Caco-2 (cell line): ENCODE results near the gene UTF1. TPM values are rescaled to one million over a fixed set of nuclear protein-coding genes. Genes with fewer than 3 reads are reported as not detected.

Experiments
- BruUV-seq: library from RNA; stranded (reverse); fragments of 400-500 nt; replicated peaks from 2 replicates; lab custom pipeline; 2021; lab: Mats Ljungman, UMichigan
- CTCF ChIA-PET: fragments of 300-600 bp; sonication (Branson Sonifier 250); formaldehyde crosslinking; loops from one replicate; lab custom pipeline; 2022; ENCODE audit warnings: antibody characterized with exemption; lab: Charles Lee
- POLR2A ChIA-PET: fragments of 300-600 bp; sonication (Branson Sonifier 250); formaldehyde crosslinking; loops from one replicate; lab custom pipeline; 2022; ENCODE audit warnings: antibody characterized with exemption; lab: Charles Lee
- DNase-seq, 2 experiments: peaks; one replicate each; pipeline versions ENCODE4 v3.0.0 to v3.0.0-alpha.2; 2020 to 2022
- H3K27me3 ChIP-seq: replicated peaks from 2 replicates; pipeline ENCODE4 v1.6.0; 2011; ENCODE audit warnings: low read length; ENCODE audit not compliant: control insufficient read depth, insufficient read depth
- H3K36me3 ChIP-seq: 2 replicates; pipeline ENCODE4 v1.5.1; 2011; ENCODE audit warnings: low read length; ENCODE audit not compliant: control insufficient read depth, insufficient read depth
- H3K4me1 ChIP-seq: fragments of 250-450 bp; sonication (Bioruptor Pico); 2 replicates; pipeline ENCODE4 v1.5.1; 2020; ENCODE audit warnings: mild to moderate bottlenecking
- H3K4me3 ChIP-seq: 2 replicates; pipeline ENCODE4 v1.5.1; 2011; ENCODE audit warnings: low read depth, mild to moderate bottlenecking, control low read depth, low read length
- H3K9me3 ChIP-seq: fragments of 250-450 bp; sonication (Bioruptor Pico); 2 replicates; pipeline ENCODE4 v1.5.1; 2020; ENCODE audit warnings: mild to moderate bottlenecking, moderate library complexity
- H3K27ac Mint-ChIP-seq: one replicate; pipeline ENCODE4 v1.8.0; 2022; ENCODE audit warnings: mixed read lengths; ENCODE audit not compliant: unreplicated experiment
- H3K27me3 Mint-ChIP-seq: one replicate; pipeline ENCODE4 v1.8.0; 2022; ENCODE audit warnings: mixed read lengths; ENCODE audit not compliant: insufficient read depth, unreplicated experiment
- H3K36me3 Mint-ChIP-seq: one replicate; pipeline ENCODE4 v1.8.0; 2022; ENCODE audit warnings: mild to moderate bottlenecking, mixed read lengths; ENCODE audit not compliant: insufficient read depth, unreplicated experiment
- H3K4me1 Mint-ChIP-seq: one replicate; pipeline ENCODE4 v1.8.0; 2022; ENCODE audit warnings: low read depth, mixed read lengths; ENCODE audit not compliant: unreplicated experiment
- H3K4me3 Mint-ChIP-seq: one replicate; pipeline ENCODE4 v1.8.0; 2022; ENCODE audit warnings: mild to moderate bottlenecking, moderate library complexity, mixed read lengths; ENCODE audit not compliant: unreplicated experiment
- H3K9me3 Mint-ChIP-seq: one replicate; pipeline ENCODE4 v1.8.0; 2022; ENCODE audit warnings: mixed read lengths; ENCODE audit not compliant: unreplicated experiment
- intact Hi-C: fragments of 100-400 bp; cut with micrococcal nuclease; formaldehyde crosslinking; loops from one replicate; pipeline ENCODE4 v1.10.0; 2022; ENCODE audit not compliant: unreplicated experiment
- total RNA-seq: library from RNA; stranded (reverse); gene quantifications from 2 replicates; pipeline ENCODE4 v1.2.3, GENCODE V29; 2022
- TF ChIP-seq, protein P1 (sequence below), 2 experiments: fragments of 200-600 bp in 1 of 2; IDR thresholded peaks; 1 replicate in 1 of 2; 2 replicates in 1 of 2; pipeline versions ENCODE4 v1.5.1 to v1.8.0; 2011 to 2022; ENCODE audit warnings: antibody characterized with exemption in 1 of 2, control low read depth in 1 of 2, inconsistent platforms in 1 of 2, low read depth in 1 of 2, low read length in 1 of 2, mild to moderate bottlenecking in 1 of 2, moderate library complexity in 1 of 2; ENCODE audit not compliant: insufficient read depth in 1 of 2, severe bottlenecking in 1 of 2, unreplicated experiment in 1 of 2

UTF1 gene
- total RNA-seq, 1 experiment from 2014 or later = not detected

DNA sequence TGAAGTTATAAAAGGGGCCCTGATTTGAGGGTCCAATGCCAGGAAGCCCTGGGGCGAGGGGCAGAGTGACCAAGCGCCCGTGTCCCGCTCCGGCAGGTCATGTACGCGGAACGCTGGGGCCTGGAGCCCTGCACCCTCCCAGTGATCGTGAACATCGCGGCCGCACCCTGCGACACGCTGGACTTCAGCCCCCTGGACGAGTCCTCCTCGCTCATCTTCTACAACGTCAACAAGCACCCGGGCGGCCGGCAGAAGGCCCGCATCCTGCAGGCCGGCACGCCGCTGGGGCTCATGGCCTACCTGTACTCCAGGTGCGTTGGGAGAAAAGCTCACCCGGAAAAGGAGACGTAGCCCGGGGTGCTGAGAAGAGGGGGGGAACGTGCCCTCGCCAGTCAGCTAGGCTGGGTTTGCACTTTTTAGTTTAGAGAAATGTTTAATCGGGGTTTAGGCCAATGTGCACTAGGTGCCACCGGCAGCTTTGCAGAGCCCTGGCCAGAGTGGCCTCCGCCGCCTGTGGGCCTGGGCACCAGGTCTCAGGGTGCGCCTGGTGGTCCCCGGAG, 22.9 kb upstream of the UTF1 start:
- TF ChIP-seq, protein P1, sequence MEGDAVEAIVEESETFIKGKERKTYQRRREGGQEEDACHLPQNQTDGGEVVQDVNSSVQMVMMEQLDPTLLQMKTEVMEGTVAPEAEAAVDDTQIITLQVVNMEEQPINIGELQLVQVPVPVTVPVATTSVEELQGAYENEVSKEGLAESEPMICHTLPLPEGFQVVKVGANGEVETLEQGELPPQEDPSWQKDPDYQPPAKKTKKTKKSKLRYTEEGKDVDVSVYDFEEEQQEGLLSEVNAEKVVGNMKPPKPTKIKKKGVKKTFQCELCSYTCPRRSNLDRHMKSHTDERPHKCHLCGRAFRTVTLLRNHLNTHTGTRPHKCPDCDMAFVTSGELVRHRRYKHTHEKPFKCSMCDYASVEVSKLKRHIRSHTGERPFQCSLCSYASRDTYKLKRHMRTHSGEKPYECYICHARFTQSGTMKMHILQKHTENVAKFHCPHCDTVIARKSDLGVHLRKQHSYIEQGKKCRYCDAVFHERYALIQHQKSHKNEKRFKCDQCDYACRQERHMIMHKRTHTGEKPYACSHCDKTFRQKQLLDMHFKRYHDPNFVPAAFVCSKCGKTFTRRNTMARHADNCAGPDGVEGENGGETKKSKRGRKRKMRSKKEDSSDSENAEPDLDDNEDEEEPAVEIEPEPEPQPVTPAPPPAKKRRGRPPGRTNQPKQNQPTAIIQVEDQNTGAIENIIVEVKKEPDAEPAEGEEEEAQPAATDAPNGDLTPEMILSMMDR (IDR thresholded peaks at IDR 0.05; ENCODE audit: insufficient read depth in 1 of 2, low read depth in 1 of 2, low read length in 1 of 2, severe bottlenecking in 1 of 2, unreplicated experiment in 1 of 2) = no peak
- no peak overlapping the region for H3K4me3 ChIP-seq
- Mint-ChIP-seq H3K9me3 (no peaks in the 10 kb centered on the region), H3K4me3 (no peak overlapping the region), H3K27ac (no peak overlapping the region), H3K27me3 (peaks cover 3% of the 10 kb centered on the region), H3K4me1 (no peaks in the 10 kb centered on the region), H3K36me3 (no peaks in the 10 kb centered on the region)
- POLR2A ChIA-PET = no interaction called here
- no TSS peak for BruUV-seq
- CTCF ChIA-PET = no interaction called here
- DNase-seq = no peak
- H3K36me3 ChIP-seq = no peaks in the 10 kb centered on the region
- H3K27me3 ChIP-seq = peaks cover 3% of the 10 kb centered on the region; the same call in 1 of the 2 replicates
- no peaks in the 10 kb centered on the region for H3K4me1 ChIP-seq
- intact Hi-C loops = no loop called here
- H3K9me3 ChIP-seq = peaks cover 5% of the 10 kb centered on the region; the same call in 1 of the 2 replicates

DNA sequence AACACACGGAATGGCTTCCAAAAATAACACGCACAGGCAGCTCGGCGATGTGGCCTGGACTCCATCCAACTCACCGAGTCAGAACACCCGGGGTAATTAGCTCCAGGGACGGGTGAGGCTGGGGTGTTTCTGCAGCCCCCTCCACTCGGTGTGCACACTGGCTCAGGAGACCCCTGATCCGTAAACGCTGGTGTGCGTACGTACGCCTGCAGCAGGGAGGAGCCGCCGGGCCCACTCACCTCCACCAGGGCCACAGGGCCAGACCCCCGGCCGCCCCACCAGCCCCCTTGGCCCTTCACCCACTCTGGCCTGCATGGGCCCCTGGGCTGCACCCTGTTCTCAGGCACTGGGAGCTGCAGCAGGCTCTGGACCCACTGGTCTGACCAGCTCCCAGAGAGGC, 22.4 kb upstream of the UTF1 start:
- no peak for DNase-seq
- Histone ChIP-seq H3K9me3 (peaks cover 5% of the 10 kb centered on the region; the same call in 1 of the 2 replicates), H3K27me3 (peaks cover 3% of the 10 kb centered on the region; the same call in 1 of the 2 replicates), H3K4me3 (no peak overlapping the region), H3K4me1 (no peaks in the 10 kb centered on the region), H3K36me3 (no peaks in the 10 kb centered on the region)
- intact Hi-C loops = no loop called here
- no peaks in the 10 kb centered on the region for H3K9me3 Mint-ChIP-seq
- H3K36me3 Mint-ChIP-seq = no peaks in the 10 kb centered on the region
- no peak overlapping the region for H3K27ac Mint-ChIP-seq
- ChIA-PET CTCF (no interaction called here), POLR2A (no interaction called here)
- TF ChIP-seq, protein P1 (IDR thresholded peaks at IDR 0.05; ENCODE audit: insufficient read depth in 1 of 2, low read depth in 1 of 2, low read length in 1 of 2, severe bottlenecking in 1 of 2, unreplicated experiment in 1 of 2) = no peak
- BruUV-seq = no TSS peak
- no peak overlapping the region for H3K4me3 Mint-ChIP-seq
- no peaks in the 10 kb centered on the region for H3K4me1 Mint-ChIP-seq
- H3K27me3 Mint-ChIP-seq = peaks cover 4% of the 10 kb centered on the region

DNA sequence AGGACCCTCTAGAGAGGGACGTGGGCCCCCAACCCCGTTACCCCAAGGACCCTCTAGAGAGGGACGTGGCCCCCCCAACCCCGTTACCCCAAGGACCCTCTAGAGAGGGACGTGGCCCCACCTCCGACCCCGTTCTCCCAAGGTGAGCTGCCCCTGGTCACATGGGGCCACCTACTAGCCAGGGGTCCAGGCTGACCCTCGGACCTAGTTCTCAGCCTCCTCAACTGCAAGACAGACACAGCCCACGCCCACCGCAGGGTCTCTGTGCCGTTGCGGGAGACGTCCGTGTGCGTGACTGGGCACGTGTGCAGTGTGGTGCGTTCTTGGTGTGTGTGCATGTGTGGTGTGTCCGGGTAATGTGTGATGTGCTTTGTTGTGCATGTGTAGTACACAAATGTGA, 21.6 kb upstream of the UTF1 start:
- DNase-seq = no peak
- H3K27me3 Mint-ChIP-seq = peaks cover 4% of the 10 kb centered on the region
- no peaks in the 10 kb centered on the region for H3K36me3 Mint-ChIP-seq
- Histone ChIP-seq H3K9me3 (peaks cover 5% of the 10 kb centered on the region; the same call in 1 of the 2 replicates), H3K4me3 (no peak overlapping the region), H3K36me3 (no peaks in the 10 kb centered on the region), H3K27me3 (peaks cover 3% of the 10 kb centered on the region; the same call in 1 of the 2 replicates), H3K4me1 (no peaks in the 10 kb centered on the region)
- ChIA-PET POLR2A (no interaction called here), CTCF (no interaction called here)
- TF ChIP-seq, protein P1 (IDR thresholded peaks at IDR 0.05; ENCODE audit: insufficient read depth in 1 of 2, low read depth in 1 of 2, low read length in 1 of 2, severe bottlenecking in 1 of 2, unreplicated experiment in 1 of 2) = no peak
- H3K9me3 Mint-ChIP-seq = no peaks in the 10 kb centered on the region
- H3K4me1 Mint-ChIP-seq = no peaks in the 10 kb centered on the region
- H3K27ac Mint-ChIP-seq = no peak overlapping the region
- intact Hi-C loops = no loop called here
- BruUV-seq = no TSS peak
- no peak overlapping the region for H3K4me3 Mint-ChIP-seq
